Peyer's patch (tissue), 4 donors: Measurements from ENCODE around the gene PLEKHA7.

Source experiments
- CTCF ChIP-seq, 6 experiments: fragments of 450-650 bp in 4 of 6; fragments of 200-600 bp in 2 of 6; sonication (generic) in 1 of 6; IDR thresholded peaks; one replicate each; pipeline ENCODE4 v1.5.1; 2017 to 2019; ENCODE audit warnings: antibody characterized with exemption in 6 of 6, mild to moderate bottlenecking in 3 of 6, moderate library complexity in 1 of 6
- POLR2A ChIP-seq, 2 donors: fragments of 450-650 bp; IDR thresholded peaks; one replicate each; pipeline ENCODE4 v1.5.1; 2017; ENCODE audit warnings: antibody characterized with exemption in 2 of 2, mild to moderate bottlenecking in 2 of 2, moderate library complexity in 2 of 2

- no peak for TF ChIP-seq CTCF (IDR thresholded peaks at IDR 0.05)
- no peak for TF ChIP-seq POLR2A (IDR thresholded peaks at IDR 0.05)
Measured at GRCh38 chr11:16982256-16982671, 31.9 kb downstream of the PLEKHA7 start.
